ENCODE data around the gene MSANTD7. TPM values are rescaled to one million over a fixed set of nuclear protein-coding genes. Genes with fewer than 3 reads are reported as not detected.

MSANTD7 gene, protein sequence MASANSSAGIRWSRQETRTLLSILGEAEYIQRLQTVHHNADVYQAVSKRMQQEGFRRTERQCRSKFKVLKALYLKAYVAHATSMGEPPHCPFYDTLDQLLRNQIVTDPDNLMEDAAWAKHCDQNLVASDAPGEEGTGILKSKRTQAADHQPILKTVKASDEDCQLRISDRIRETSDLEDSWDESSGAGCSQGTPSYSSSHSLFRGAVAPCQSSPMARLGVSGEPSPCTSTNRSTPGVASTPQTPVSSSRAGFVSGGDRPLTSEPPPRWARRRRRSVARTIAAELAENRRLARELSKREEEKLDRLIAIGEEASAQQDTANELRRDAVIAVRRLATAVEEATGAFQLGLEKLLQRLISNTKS
- 6.6 to 8.6 TPM (median 7.1 TPM) in 3 replicates for polyA plus RNA-seq
- polyA plus RNA-seq (2011; ENCODE audit: low read depth) = 23.1 TPM
- 4.2 and 5.4 TPM in 2 replicates for polyA plus RNA-seq (2011; cell fraction: cytosol; rRNA removed)
- 5.2 and 5.6 TPM in 2 replicates for polyA plus RNA-seq (2011; cell fraction: nucleus; rRNA removed)
- 5.8 and 7.7 TPM in 2 replicates for polyA plus RNA-seq (2012; ENCODE audit: low replicate concordance)
- polyA minus RNA-seq = 7.5 to 13.3 TPM (median 11.8 TPM) in 3 replicates
- polyA minus RNA-seq (2011; cell fraction: cytosol; rRNA and poly(A)+ RNA removed) = 11.5 TPM
- 8.8 and 10.6 TPM in 2 replicates for polyA minus RNA-seq (2011; cell fraction: nucleus; rRNA and poly(A)+ RNA removed)

DNA sequence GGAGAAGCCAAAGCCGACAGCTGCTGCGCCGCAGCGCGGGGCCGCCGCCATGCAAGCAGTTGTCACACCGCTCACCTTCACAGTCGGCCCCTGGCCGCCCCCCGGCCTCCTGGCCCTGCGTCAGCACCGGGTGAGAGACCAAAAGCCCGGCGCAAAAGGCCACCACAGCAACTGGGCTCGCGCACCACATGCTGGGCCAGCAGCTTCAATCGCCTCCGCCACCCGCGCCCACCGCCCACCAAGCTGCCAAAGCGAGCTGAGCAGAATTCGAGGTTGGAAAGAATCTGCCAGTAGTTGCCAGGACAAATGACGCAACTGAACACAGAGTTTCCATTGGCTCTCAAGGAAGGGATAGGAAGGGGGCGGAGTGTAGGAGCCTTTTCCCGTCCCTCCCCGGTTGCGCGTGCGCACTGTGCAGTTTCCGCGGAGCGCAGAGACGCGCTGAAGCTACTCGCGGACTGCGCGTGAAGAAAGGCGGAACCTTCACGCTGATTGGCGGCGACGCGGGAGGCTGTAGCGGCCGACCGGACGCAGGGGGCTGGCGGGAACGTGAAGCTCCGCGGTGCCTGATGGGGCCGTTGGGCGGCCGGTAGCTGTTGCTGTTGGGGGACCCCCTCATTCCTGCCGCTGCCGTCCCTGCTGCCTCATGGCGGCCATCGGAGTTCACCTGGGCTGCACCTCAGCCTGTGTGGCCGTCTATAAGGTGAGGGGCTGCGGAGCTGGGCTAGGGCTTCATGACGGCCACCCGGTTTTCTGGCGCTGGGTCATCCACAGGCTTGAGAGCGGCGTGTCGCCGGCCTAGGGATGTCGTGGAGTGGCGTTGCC, at the start of gene MSANTD7, which contains the start of the genes CDNF and HSPA14:
Gene MSANTD7, plus strand, starts transcription at position 550 of the 825 bp plus-strand sequence. CDS start 3,979 bp downstream, outside the sequence.
Gene CDNF, minus strand, starts transcription at position 281 of the 825 bp plus-strand sequence. Its CDS starts 91 bp downstream, at position 190.
Gene HSPA14, plus strand, starts transcription at position 550 of the 825 bp plus-strand sequence. Its CDS starts 97 bp downstream, at position 647.
- Histone ChIP-seq H3K4me2 (ENCODE audit: control insufficient read depth, extremely low read depth, insufficient read depth, low read depth, low read length) (peak within 1 kb of the TSS; percentile 96), H3K36me3 (ENCODE audit: control insufficient read depth in 2 of 2, extremely low read depth in 1 of 2, insufficient read depth in 2 of 2, low read length in 2 of 2) (peaks cover 4 to 17% of the 10 kb centered on the region in 2 experiments), H2AFZ (ENCODE audit: control insufficient read depth, low read length) (peak within 1 kb of the TSS; percentile 96), H3K4me1 (ENCODE audit: control insufficient read depth, extremely low read depth, insufficient read depth, low read length) (peaks cover 12% of the 10 kb centered on the region), H4K20me1 (ENCODE audit: control insufficient read depth, extremely low read depth, insufficient read depth, low read length) (no peaks in the 10 kb centered on the region), H3K4me3 (ENCODE audit: control insufficient read depth in 2 of 3, extremely low read depth in 1 of 3, insufficient read depth in 2 of 3, low read depth in 1 of 3, low read length in 3 of 3) (peak within 1 kb of the TSS; percentile 92 to 98 (median 95)), H3K27ac (ENCODE audit: control insufficient read depth, insufficient read depth, low read length) (peak within 1 kb of the TSS; percentile 92), H3K27me3 (ENCODE audit: control insufficient read depth, extremely low read depth, insufficient read depth, low read length) (no peaks in the 10 kb centered on the region), H3K9ac (ENCODE audit: control insufficient read depth, extremely low read depth, insufficient read depth, low read length) (peak within 1 kb of the TSS; percentile 96), H3K9me3 (ENCODE audit: control insufficient read depth, low read depth, low read length) (no peaks in the 10 kb centered on the region), H3K9me1 (ENCODE audit: control insufficient read depth, extremely low read depth, insufficient read depth, low read length) (no peaks in the 10 kb centered on the region), H3K79me2 (ENCODE audit: control insufficient read depth, insufficient read depth, low read length) (peaks cover 41% of the 10 kb centered on the region)
- dilution Hi-C loops (cut with MboI; ENCODE audit: extremely low pct_ligation_motif_present, low sequenced_read_pairs) = no loop called here
- peak; percentile 90 for FAIRE-seq
- TF ChIP-seq, protein P1, sequence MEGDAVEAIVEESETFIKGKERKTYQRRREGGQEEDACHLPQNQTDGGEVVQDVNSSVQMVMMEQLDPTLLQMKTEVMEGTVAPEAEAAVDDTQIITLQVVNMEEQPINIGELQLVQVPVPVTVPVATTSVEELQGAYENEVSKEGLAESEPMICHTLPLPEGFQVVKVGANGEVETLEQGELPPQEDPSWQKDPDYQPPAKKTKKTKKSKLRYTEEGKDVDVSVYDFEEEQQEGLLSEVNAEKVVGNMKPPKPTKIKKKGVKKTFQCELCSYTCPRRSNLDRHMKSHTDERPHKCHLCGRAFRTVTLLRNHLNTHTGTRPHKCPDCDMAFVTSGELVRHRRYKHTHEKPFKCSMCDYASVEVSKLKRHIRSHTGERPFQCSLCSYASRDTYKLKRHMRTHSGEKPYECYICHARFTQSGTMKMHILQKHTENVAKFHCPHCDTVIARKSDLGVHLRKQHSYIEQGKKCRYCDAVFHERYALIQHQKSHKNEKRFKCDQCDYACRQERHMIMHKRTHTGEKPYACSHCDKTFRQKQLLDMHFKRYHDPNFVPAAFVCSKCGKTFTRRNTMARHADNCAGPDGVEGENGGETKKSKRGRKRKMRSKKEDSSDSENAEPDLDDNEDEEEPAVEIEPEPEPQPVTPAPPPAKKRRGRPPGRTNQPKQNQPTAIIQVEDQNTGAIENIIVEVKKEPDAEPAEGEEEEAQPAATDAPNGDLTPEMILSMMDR (optimal IDR thresholded peaks at IDR 0.05 in 1 of 3, IDR thresholded peaks at IDR 0.05 in 1 of 3, conservative IDR thresholded peaks at IDR 0.05 in 1 of 3; ENCODE audit: extremely low read depth in 1 of 3, insufficient read depth in 2 of 3, low read length in 3 of 3) = no peak
- TF ChIP-seq EZH2 (IDR thresholded peaks at IDR 0.05; ENCODE audit: low read length) = no peak
- DNase-seq (ENCODE audit: low read depth, low spot score) = peak; percentile 94

DNA sequence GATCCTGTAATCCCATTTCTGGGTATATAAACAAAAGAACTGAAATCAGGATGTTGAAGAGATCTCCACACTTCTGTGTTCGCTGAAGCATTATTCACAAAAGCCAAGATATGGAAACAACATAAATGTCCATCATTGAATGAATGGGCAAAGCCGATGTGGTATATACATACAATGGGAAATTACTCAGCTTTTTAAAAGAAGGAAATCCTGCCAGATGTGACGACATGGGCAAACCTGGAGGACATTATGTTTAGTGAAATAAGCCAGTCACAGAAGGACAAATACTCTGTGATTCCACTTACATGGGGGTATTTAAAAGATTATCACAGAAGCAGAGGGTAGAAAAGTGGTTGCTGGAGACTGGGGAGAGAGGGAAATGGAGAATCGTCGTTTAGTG, 39.5 kb upstream of the MSANTD7 start:
- no peak overlapping the region for H3K27ac ChIP-seq (ENCODE audit: control insufficient read depth, insufficient read depth, low read length)
- H3K79me2 ChIP-seq (ENCODE audit: control insufficient read depth, insufficient read depth, low read length) = no peaks in the 10 kb centered on the region
- DNase-seq (ENCODE audit: low read depth, low spot score) = no peak
- H2AFZ ChIP-seq (ENCODE audit: control insufficient read depth, low read length) = no peak overlapping the region
- no peak overlapping the region for H3K4me2 ChIP-seq (ENCODE audit: control insufficient read depth, extremely low read depth, insufficient read depth, low read depth, low read length)
- TF ChIP-seq, protein P1 (optimal IDR thresholded peaks at IDR 0.05 in 1 of 3, IDR thresholded peaks at IDR 0.05 in 1 of 3, conservative IDR thresholded peaks at IDR 0.05 in 1 of 3; ENCODE audit: extremely low read depth in 1 of 3, insufficient read depth in 2 of 3, low read length in 3 of 3) = no peak
- no peak for TF ChIP-seq EZH2 (IDR thresholded peaks at IDR 0.05; ENCODE audit: low read length)
- no peaks in the 10 kb centered on the region for H3K36me3 ChIP-seq (ENCODE audit: control insufficient read depth in 2 of 2, extremely low read depth in 1 of 2, insufficient read depth in 2 of 2, low read length in 2 of 2)
- H3K27me3 ChIP-seq (ENCODE audit: control insufficient read depth, extremely low read depth, insufficient read depth, low read length) = no peaks in the 10 kb centered on the region
- no peaks in the 10 kb centered on the region for H3K4me1 ChIP-seq (ENCODE audit: control insufficient read depth, extremely low read depth, insufficient read depth, low read length)
- dilution Hi-C loops (cut with MboI; ENCODE audit: extremely low pct_ligation_motif_present, low sequenced_read_pairs) = no loop called here
- no peak overlapping the region for H3K4me3 ChIP-seq (ENCODE audit: control insufficient read depth in 2 of 3, extremely low read depth in 1 of 3, insufficient read depth in 2 of 3, low read depth in 1 of 3, low read length in 3 of 3)
- H3K9me3 ChIP-seq (ENCODE audit: control insufficient read depth, low read depth, low read length) = no peaks in the 10 kb centered on the region
- H4K20me1 ChIP-seq (ENCODE audit: control insufficient read depth, extremely low read depth, insufficient read depth, low read length) = no peaks in the 10 kb centered on the region
- FAIRE-seq = no peak
- no peak overlapping the region for H3K9ac ChIP-seq (ENCODE audit: control insufficient read depth, extremely low read depth, insufficient read depth, low read length)
- H3K9me1 ChIP-seq (ENCODE audit: control insufficient read depth, extremely low read depth, insufficient read depth, low read length) = no peaks in the 10 kb centered on the region

All from keratinocyte (primary cell).